Cerebellar nuclear complex (tissue), 1 donor: ENCODE measurements around the gene ATRN.

Experiments used
- DNase-seq, 2 experiments: peaks; one replicate each; lab custom pipeline; 2025; lab: John Stamatoyannopoulos, UW

ATRN gene

GRCh38 chr20:3658019-3658715 lies 187.3 kb downstream of the ATRN start:
- DNase-seq, result no peak

GRCh38 chr20:3658716-3659491 lies 188.1 kb downstream of the ATRN start:
- DNase-seq, result no peak

- DNase-seq, result no peak
These were observed 188.9 kb downstream of the ATRN start for GRCh38 chr20:3659492-3660261.

GRCh38 chr20:3660262-3661059 lies 189.6 kb downstream of the ATRN start:
- DNase-seq, result no peak

- DNase-seq, result no peak
These were observed 190.4 kb downstream of the ATRN start for GRCh38 chr20:3661060-3661813.

- DNase-seq, result no peak
These were observed 191.2 kb downstream of the ATRN start for GRCh38 chr20:3661814-3662665.

- no peak for DNase-seq
These were observed 192.3 kb downstream of the ATRN start, which contains the start of gene GFRA4 for GRCh38 chr20:3663031-3663701. Gene GFRA4, minus strand, starts transcription at chr20:3663399. Its CDS starts 0 bp downstream, at chr20:3663399.

GRCh38 chr20:3663858-3664257 lies 193.0 kb downstream of the ATRN start:
- no peak for DNase-seq

- no peak for DNase-seq
These were observed 196.7 kb downstream of the ATRN start for GRCh38 chr20:3667434-3668037.

- DNase-seq, result no peak
These were observed 199.0 kb downstream of the ATRN start for GRCh38 chr20:3669710-3670367.

GRCh38 chr20:3670511-3670910 lies 199.7 kb downstream of the ATRN start:
- DNase-seq, result no peak

GRCh38 chr20:3670945-3671344 lies 200.1 kb downstream of the ATRN start:
- DNase-seq, result no peak

- no peak for DNase-seq
These were observed 201.2 kb downstream of the ATRN start for GRCh38 chr20:3671986-3672546.

GRCh38 chr20:3672547-3673171 lies 201.8 kb downstream of the ATRN start:
- no peak for DNase-seq

GRCh38 chr20:3673221-3674070 lies 202.6 kb downstream of the ATRN start:
- DNase-seq, result no peak

GRCh38 chr20:3674447-3674846 lies 203.6 kb downstream of the ATRN start:
- DNase-seq, result no peak
